DMS153 (cell line): ENCODE data around the gene FAT1.
"Not testable (repeated sequence)": the region's sequence is repeated elsewhere in the genome, so short reads cannot be mapped to it uniquely, and the experiment has no call there.

Source experiments
- DNase-seq: peaks from one replicate; lab custom pipeline; 2025; lab: John Stamatoyannopoulos, UW

The FAT1 gene

DNA sequence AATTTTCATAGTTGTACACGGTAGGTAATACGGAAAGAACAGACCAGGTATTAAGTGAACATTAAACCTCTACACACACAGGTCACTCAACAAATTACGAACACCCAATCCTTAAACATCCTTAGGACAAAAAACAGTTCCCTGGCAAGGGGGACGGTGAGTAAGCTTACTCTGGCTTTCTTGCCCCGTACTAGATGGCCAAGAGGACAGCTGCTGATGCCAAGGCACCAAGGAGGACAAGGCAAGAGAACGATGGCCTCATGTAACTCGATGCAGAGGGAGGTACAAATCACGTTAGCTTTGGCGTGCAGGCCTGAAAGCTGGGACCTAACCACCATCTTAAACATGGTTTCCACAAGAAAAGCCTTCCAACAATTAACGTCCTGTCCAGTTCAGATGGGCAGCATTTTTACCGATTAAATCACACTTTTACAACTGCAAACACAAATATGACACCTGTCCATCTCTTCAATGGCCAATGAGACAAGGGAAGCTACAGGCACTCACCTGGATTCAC is 23.7 kb downstream of the FAT1 start:
- DNase-seq: no peak

DNA sequence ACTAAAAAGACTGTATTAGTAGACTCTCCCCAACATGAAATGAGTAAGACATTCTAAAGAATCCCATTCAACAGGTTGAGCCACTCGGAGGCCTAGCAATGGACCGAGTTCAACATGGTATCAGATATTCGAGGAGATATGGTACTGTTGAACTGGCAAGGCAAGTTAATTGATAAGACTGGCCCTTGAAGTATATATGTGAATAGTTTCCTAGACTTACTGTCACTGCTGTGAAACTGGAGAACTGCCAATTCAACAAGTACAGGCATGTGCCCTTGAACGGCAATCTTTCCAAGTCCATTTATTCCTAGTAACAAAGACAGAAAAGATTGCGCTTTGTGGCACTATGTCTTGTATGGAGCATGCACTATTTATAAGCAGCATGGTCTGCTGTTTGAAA is 24.4 kb downstream of the FAT1 start:
- peak; percentile 30 for DNase-seq

DNA sequence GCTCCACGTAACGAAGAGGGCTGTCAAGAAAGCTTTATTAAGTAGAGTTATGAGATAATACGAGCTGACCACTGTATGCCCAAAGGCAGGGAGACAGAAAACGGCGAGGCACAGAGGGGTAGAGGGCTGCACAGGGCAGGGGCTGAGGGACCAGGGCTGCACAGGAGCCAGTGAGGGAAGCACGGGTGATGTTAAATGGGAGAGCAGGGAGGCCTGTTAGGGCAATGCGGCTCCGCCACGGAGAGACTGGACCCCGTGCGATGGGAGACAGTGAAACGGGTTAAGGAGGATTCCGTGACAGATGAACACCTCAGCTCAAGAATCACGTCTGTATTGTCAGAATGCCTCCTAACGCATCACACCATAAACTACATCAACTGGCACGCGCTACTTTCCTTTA is 25.1 kb downstream of the FAT1 start:
- no peak for DNase-seq

DNA sequence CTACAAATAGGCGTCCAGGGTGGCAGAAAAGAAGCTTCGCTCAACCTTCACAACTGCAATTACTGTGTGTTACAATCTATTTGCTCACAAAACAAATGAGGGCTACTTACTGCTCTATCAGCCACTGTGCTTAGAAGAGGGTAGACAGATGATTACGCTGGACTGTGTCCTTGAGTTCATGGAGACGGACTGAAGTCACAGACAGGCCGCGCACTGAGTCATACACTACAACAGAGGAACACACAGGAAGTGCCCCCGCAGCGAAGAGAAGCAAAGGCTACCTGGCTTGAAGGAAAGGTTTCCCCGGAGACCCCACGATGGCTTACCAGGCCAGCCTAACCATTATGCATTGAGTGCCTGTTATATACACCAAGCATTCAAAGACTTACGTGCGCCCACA is 25.6 kb downstream of the FAT1 start:
- no peak for DNase-seq

DNA sequence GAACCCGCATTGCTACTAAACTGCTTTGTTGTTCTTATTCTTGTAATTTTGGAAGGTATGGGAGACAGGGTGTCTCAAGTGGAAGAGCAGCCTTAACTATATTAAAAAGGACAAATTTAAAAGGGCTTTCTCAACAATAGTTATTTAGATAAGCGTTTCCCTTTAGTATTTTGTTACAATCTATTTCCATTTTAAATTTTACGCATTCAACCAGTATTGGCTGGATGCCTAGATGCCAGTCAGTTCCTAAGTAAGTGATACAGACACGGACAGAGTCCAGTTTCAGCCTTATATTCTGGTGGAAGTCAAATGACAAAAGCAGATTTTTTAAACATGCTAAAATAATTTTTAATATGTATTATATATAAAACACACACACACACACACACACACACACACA is 28.3 kb downstream of the FAT1 start:
- peak; percentile 73 for DNase-seq

DNA sequence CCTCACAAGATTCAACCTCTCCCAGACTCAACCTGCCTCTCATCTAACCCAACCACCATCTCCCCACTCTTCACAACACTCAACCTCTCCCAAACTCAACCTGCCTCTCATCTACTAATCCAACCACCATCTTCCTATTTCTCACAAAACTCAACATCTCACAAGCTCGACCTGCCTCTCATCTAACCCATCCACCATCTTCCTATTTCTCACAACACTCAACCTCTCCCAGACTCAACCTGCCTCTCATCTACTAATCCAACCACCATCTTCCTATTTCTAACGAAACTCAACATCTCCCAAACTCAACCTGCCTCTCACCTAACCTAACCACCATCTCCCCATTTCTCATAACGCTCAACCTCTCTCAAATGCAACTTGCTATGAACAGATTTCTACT is 29.8 kb downstream of the FAT1 start:
- no peak for DNase-seq

DNA sequence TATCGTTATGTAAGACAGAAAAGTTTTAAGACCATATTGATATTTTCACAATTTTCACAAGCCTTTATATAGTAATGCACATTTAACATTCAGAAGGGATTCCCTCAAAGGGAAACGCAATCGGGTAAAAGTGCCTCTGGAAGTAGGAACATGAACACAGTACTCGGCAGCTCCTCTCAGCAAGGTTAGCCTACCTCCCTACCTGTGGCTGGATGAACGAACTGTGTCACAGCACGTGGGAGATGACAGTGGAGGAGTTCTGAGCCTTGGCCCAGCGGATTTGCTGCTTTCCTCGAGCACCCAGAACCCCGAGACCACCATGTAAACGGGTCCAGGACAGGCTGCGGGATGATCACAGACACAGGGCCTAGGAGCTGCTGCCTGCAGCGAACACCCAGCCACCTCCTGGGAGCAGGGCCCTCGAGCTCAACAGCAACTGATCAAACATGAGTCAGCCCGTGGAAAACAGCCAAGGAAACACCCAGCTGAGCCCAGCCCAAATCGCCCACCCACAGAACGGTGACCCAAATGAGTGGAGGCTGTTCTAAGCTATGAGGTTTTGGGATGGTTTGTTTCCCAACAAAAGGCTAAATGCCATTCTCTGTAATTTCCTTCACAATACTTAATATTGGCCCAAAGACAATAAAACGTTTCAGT is 30.4 kb downstream of the FAT1 start:
- peak; percentile 65 for DNase-seq

DNA sequence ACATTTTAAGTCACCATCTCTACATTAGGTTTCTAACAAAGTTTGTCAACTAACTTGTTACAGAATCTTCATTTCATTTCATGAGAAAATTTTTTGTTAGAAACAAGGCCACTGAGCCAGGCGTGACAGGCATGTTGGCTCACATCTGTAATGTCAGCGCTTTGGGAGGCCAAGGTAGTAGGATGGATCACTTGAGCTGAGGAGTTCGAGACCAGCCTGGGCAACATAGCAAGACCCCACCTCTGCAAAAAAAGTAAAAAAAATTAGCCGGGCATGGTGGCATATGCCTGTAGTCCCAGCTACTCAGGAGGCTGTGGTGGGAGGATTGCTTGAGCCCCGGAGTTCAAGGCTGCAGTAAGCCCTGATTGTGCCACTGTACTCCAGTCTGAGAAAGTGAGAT is 32.3 kb downstream of the FAT1 start:
- no peak for DNase-seq

DNA sequence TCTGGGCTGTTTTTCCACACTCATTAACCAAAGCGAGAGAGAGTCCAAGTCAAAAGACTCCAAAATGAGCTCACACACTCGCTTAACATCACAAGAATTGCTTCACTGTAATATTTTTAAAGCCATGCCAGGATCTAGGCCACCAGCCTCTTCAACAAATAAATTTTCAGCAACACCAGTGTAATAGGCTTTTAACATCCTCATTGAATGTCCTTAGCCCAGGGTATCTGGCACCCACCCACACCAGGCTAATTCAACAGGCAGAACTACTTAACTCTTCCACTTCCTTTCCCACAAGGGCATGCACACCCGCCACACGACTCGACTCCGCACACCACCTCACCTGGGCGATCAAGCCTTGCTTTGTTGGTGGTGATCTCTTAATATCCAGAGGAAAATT is 34.2 kb downstream of the FAT1 start:
- DNase-seq: peak; percentile 72

DNA sequence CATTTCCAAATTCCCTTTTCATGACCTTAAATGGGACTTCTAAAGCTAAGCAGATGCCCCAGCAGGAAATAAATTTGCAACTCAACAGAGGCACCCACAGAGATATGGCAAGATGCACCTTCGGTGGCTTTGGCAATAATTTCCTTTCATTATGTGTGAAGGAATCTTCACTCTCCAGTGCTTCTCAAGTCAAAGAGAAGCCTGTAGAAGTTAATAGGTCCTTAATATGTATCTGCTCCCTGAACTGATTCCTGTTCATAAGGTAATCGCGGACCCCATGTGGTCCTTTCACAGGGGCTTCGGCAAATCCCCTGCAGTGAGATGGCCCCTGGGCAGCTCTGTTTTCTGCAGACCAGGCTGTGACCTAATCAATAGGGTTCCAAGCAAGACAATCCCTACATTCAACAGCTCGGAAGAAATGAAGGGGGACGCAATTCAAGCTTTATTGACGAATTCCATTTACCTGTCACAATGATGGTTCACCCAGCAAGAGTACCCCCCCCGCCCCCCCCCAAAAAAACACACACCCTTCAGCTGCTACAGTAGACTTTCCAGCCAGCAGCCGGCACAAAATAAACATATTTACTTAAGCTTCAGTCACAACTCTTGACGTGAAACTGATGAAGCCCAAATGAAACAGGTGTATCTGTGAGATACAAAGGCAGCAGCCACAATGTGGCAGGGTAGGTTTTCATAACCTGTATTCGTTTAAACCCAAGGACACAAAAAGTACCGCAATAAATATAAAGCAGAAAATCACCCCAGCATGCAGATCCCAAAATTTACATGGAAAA is 35.3 kb downstream of the FAT1 start:
- peak; percentile 87 for DNase-seq

DNA sequence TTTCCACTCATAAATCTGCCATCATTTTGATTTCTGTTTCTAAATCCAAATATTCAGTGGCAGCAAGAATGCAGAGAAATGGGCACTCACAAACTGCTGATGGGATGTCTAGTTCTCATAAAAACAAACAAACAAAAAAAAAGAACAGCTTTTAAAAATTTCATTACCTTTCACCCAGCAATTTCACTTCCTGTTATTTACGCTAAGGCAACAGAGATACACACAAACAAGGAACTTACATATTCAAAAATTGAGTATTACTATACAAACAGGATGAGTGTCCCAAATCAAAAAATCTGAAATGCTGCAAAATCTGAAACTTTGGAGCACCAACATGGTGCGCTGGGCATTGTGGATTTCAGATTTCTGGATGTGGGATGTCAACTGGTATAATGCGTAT is 36.4 kb downstream of the FAT1 start:
- no peak for DNase-seq

DNA sequence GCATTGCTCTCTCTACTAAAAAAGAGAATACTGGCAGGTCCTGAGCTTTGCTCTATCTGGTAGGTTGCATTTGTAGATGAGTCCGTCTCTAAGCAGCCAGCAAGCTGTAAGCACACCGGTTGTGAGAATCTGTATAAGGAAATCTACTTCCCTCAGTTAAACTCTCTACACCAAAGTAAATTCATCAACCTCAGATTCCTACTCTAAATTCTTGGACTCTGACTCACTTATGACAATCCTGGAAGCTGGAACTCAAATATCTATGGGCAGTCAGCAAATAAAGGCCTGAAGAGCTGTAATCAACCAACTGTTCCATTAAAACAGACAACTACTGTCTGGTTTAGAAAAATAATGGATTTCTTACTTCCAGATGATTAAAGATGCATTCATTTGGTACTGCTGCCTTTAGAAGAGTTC is 37.9 kb downstream of the FAT1 start:
- no peak for DNase-seq

DNA sequence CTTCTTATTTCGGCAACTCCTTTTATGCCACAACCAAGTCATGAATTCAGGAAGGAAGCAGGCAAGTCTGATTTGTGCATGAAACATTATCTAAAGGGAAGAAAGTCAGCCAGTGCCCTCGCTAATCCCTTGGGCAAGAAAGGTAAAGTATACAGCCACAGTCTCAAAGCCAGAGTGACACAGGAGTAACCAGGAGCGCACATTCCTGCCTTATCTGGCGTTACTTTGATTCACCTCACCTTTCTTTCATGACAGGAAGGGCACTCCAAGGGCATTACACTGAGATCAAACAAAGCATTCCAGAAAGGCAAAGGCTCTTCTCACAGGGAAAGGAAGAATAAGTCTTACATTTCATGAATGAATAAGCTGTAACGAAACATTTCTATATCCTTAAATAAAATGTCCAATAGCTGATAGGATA is 38.8 kb downstream of the FAT1 start:
- DNase-seq: no peak

DNA sequence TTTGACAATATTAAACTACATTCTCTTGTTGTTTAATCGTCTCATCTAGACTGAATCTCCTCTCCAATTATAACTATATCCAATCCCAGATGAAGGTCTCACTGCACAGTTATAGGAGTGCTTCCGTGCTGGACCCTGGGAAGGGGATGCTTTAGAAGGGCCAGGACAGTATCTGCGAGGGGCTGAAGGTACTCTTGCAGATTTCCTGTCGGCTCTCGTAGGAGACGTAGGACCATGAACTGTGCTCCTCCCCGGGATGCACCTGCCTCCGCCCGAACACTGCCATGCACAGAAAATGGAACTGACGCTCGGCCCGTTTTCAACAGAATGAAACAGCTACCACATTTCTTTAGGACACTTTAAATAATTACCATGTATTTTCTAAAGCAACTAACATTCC is 39.4 kb downstream of the FAT1 start:
- DNase-seq: no peak

DNA sequence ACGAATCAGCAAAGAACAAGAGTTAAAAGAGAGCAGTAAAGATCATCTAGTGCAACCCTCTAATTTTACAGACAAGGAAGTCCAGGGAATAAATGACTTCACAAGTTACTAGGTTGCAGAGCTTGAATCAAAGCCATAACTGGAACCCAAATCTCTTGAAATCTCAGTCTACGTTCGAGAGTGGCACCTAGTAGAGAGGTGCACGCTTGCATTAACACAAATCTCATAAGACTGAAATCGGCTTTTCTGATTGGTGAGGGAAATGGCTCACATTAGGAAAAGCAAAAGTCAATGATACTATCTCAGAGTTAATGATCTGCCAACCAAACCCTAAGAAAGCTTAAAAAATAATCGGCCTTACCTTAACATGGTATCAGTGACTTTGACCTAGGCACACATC is 43.0 kb downstream of the FAT1 start:
- no peak for DNase-seq

DNA sequence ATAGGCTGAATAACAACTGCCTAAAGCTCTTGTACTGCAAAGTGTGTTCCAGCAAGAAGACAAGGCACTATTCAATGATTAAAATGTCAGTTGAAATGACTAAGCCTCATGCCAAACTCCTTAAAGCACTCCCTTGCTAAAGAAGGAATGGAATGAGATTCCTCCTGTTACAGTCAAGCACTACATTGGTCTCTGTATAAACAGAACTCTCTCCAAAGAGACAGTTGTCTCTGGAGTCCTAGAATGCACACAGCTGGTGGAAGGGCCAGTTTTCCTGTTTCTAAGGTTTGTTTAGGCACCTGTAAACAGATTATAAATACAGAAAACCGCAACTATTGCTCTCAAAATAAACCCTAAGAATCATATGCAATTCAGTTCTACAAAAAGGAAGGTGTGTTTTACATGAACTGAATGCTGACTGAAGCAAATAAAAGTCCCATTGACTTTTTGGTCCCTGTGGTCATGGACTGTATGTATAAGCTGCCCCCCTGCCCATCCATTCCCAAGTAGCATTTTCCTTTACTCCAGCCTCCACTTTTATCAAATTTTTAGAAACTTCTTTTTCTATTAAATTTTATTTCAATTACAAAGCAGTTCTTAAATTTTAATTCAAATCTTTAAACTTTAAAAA is 47.0 kb downstream of the FAT1 start:
- no peak for DNase-seq

DNA sequence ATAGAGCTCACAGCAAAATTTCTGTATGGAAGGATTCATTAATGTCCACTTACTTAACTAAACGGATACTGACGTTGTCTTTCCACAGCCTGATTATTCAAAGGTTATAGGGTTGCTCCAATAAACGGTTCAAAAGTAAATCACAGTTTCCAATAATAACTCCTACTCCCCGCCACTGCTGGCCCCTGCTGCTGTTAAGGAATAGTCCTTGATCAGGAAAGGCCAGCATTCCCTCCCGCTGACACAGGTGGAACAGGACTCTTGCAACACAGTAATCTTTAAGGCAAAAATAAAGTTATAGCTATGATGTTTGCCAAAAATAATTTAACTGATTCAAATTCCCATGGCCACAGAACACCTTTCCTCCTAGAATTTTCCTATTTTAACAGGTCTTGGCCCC is 53.9 kb downstream of the FAT1 start:
- DNase-seq: no peak

DNA sequence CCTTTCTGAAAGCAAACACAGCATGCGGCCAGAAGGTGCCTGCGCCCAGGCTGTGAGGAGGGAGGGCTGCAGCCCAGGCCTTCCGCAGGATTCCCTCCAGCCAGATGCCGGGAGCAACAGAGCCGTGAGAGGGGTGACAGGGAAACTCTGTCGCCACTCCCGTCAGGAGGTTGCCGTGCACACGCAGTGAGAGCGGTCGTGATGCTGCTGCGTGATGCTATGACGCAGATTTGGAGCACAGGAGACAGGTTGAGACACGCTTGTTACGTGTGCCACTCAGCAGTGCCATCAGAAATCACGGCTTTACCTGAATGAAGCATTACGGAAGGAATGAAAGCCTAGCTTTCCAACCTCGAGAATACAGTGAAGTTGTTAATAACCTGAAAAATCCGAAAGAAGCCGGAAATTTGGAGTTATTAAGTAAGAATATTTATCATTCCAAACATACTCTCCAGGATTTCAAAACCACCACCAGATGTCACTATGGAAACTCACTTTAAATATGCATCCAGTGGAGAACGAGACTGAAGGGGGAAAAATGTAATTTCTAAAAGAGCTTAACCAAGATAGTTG is 54.4 kb downstream of the FAT1 start:
- DNase-seq: no peak

DNA sequence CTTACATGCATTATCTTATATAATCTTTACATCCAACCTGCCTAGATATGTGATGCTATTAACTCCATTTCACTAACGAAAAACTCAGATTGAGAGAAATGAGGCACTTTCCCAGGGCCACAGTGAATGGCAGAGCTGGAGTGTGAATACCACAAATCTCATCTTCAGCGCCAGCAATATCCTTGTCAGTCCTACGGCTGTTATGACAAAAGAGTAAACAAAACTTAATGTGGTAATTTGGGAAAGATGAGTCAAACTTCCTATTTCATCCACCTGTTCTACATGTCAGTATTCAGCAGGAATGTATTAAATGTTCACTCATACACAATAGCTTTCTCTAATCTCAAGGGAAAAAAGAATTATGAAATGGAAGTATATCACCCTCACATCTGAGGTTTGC is 56.9 kb downstream of the FAT1 start:
- DNase-seq: no peak

DNA sequence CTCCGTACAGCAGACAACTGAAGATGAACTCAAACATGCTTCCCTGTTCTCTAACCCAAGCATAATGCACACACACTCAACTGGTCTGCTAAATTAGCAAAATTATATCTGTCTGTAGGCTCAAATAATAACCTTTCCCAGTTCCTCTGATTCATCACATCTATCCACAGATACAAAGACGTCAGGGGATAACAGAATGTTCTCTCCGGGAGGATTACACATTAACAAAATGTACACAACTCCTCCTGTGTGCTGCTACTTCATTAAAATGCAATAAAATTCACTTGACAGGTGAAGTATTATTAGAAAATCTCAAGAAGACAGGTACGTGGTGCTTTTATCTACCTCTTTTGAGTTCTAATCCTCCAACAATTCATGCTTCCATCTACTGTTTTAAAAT is 57.4 kb downstream of the FAT1 start:
- no peak for DNase-seq

DNA sequence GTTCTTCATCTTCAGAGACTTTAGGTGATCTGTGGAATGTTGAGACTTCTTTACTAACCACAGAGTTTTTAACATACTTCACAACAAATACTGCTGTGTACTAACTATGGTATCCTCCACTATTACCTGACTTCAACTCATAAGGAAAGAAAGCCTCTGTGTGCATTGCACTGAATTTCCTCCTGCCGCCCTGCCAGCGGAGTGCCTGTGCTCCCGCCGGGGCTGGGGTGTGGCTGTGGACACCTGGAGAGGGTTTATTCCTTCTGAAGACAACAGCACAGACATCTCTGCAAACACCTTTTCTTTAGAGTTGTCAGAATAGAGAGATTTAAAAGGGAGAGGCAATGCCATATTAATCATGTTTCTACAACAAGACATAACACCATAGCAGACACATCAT is 63.3 kb downstream of the FAT1 start:
- no peak for DNase-seq

DNA sequence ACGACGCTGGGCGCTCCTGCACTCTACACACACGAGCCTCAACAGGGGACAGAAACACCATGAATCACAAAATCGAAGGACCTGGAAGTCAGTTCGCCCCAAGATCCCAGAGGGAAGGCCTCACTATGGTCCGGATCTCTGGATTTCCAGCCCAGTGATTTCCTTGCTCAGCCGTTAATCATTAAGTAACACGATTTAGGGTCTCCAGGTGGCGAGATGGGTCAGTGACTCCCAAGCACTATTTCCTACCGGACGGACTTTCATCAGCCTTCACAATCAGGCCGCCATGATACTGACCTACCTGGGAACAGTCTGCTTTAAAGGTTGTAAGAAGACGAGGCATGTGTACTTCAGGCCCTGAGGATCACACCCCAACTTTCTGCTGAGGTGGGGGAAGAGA is 63.7 kb downstream of the FAT1 start:
- no peak for DNase-seq

DNA sequence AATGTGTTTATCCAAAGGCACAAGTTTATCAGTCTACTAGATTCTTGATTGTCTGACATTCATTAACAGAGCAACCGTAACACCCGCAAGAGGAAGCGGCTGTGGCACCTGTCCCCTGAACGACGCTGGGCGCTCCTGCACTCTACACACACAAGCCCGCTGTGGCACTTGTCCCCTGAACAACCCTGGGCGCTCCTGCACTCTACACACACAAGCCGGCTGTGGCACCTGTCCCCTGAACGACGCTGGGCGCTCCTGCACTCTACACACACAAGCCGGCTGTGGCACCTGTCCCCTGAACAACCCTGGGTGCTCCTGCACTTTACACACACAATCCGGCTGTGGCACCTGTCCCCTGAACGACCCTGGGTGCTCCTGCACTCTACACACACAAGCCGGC is 64.2 kb downstream of the FAT1 start:
- DNase-seq: not testable (repeated sequence)
